GM23338 (cell line): ENCODE data around the gene LSM14A. TPM values are rescaled to one million over a fixed set of nuclear protein-coding genes. Genes with fewer than 3 reads are reported as not detected.

ENCODE experiments used
- ATAC-seq: fragments of 200-7000 bp; cut with Tn5 transposase; 3 replicates; pipeline ENCODE4 v1.9.1; 2020
- DNase-seq: peaks from one replicate; pipeline ENCODE4 v3.0.0-alpha.2; 2015; ENCODE audit warnings: low spot score
- H2AFZ ChIP-seq: fragments of 200-600 bp; sonication (generic); 2 replicates; pipeline ENCODE4 v1.8.0; 2016; ENCODE audit warnings: antibody characterized with exemption, mild to moderate bottlenecking, moderate library complexity
- H3F3A ChIP-seq: fragments of 200-600 bp; sonication (generic); replicated peaks from 2 replicates; pipeline ENCODE4 v1.8.0; 2017; ENCODE audit warnings: antibody characterized with exemption, mixed run types, low read depth
- H3K27ac ChIP-seq: fragments of 200-600 bp; sonication (generic); 2 replicates; pipeline ENCODE4 v1.6.1; 2016; ENCODE audit warnings: low read depth
- H3K27me3 ChIP-seq: fragments of 200-600 bp; sonication (generic); 2 replicates; pipeline ENCODE4 v1.8.0; 2016; ENCODE audit warnings: mild to moderate bottlenecking, mixed run types, moderate library complexity; ENCODE audit not compliant: insufficient read depth
- H3K36me3 ChIP-seq: fragments of 200-600 bp; sonication (generic); 2 replicates; pipeline ENCODE4 v1.8.0; 2016; ENCODE audit warnings: mild to moderate bottlenecking; ENCODE audit not compliant: insufficient read depth
- H3K4me1 ChIP-seq: fragments of 200-600 bp; sonication (generic); 2 replicates; pipeline ENCODE4 v1.8.0; 2016; ENCODE audit warnings: mild to moderate bottlenecking, moderate library complexity; ENCODE audit not compliant: insufficient read depth
- H3K4me2 ChIP-seq: fragments of 200-600 bp; sonication (generic); 2 replicates; pipeline ENCODE4 v1.7.1; 2017; ENCODE audit warnings: mixed run types
- H3K4me3 ChIP-seq: fragments of 200-600 bp; sonication (generic); 2 replicates; pipeline ENCODE4 v1.6.1; 2016; ENCODE audit warnings: mixed run types
- H3K79me2 ChIP-seq: fragments of 200-600 bp; sonication (generic); replicated peaks from 2 replicates; pipeline ENCODE4 v1.8.0; 2017; ENCODE audit warnings: mild to moderate bottlenecking; ENCODE audit not compliant: insufficient read depth
- H3K9me2 ChIP-seq: fragments of 200-600 bp; sonication (generic); 2 replicates; pipeline ENCODE4 v1.8.0; 2017; ENCODE audit not compliant: insufficient read depth
- H4K20me1 ChIP-seq: fragments of 200-600 bp; sonication (generic); replicated peaks from 2 replicates; pipeline ENCODE4 v1.8.0; 2017; ENCODE audit warnings: mild to moderate bottlenecking; ENCODE audit not compliant: insufficient read depth
- H3K27ac Mint-ChIP-seq: 2 replicates; pipeline ENCODE4 v1.8.0; 2020; ENCODE audit warnings: inconsistent platforms, mild to moderate bottlenecking, moderate library complexity, mixed read lengths
- H3K27me3 Mint-ChIP-seq: 3 replicates; pipeline ENCODE4 v1.8.0; 2022; ENCODE audit warnings: low read depth, mild to moderate bottlenecking, moderate library complexity, mixed read lengths, inconsistent platforms; ENCODE audit not compliant: insufficient read depth, poor library complexity
- H3K36me3 Mint-ChIP-seq: 3 replicates; pipeline ENCODE4 v1.8.0; 2021; ENCODE audit warnings: low read depth, mild to moderate bottlenecking, inconsistent platforms, moderate library complexity, mixed read lengths
- H3K4me1 Mint-ChIP-seq: 3 replicates; pipeline ENCODE4 v1.8.0; 2020; ENCODE audit warnings: mild to moderate bottlenecking, inconsistent platforms, mixed read lengths
- H3K4me3 Mint-ChIP-seq: 3 replicates; pipeline ENCODE4 v1.8.0; 2021; ENCODE audit warnings: moderate library complexity, mild to moderate bottlenecking, inconsistent platforms, mixed read lengths
- H3K9me3 Mint-ChIP-seq: 3 replicates; pipeline ENCODE4 v1.8.0; 2020; ENCODE audit warnings: moderate library complexity, mild to moderate bottlenecking, inconsistent platforms, mixed read lengths
- EZH2 ChIP-seq: fragments of 200-600 bp; sonication (generic); IDR thresholded peaks from one replicate; pipeline ENCODE4 v1.8.0; 2017; ENCODE audit warnings: antibody characterized with exemption, mild to moderate bottlenecking, low read depth; ENCODE audit not compliant: unreplicated experiment
- JUNB ChIP-seq: IDR thresholded peaks from one replicate; pipeline ENCODE4 v1.6.1; 2016; ENCODE audit warnings: antibody characterized with exemption; ENCODE audit not compliant: unreplicated experiment
- NANOG ChIP-seq: IDR thresholded peaks from 2 replicates; pipeline ENCODE4 v1.6.1; 2016; ENCODE audit warnings: antibody characterized with exemption, borderline replicate concordance
- POLR2AphosphoS5 ChIP-seq: IDR thresholded peaks from 2 replicates; pipeline ENCODE4 v1.6.1; 2016; ENCODE audit warnings: antibody characterized with exemption, low read depth
- STAT1 ChIP-seq: IDR thresholded peaks from one replicate; pipeline ENCODE4 v1.6.1; 2016; ENCODE audit warnings: antibody characterized with exemption; ENCODE audit not compliant: unreplicated experiment
- ZNF114 ChIP-seq: fragments of 250-450 bp; sonication (Bioruptor Pico); IDR thresholded peaks from 2 replicates; pipeline ENCODE4 v1.5.0; 2020; ENCODE audit warnings: mild to moderate bottlenecking, moderate library complexity
- ZNF331 ChIP-seq: fragments of 250-450 bp; sonication (Bioruptor Pico); IDR thresholded peaks from 2 replicates; pipeline ENCODE4 v1.5.0; 2020; ENCODE audit warnings: low read depth, mild to moderate bottlenecking, moderate library complexity
- polyA plus RNA-seq: library from polyadenylated mRNA; unstranded; fragments of >200 nt; fragmentation: Nextera tagmentation; extraction: Ambion mirVana; gene quantifications from 2 replicates; pipeline ENCODE4 v1.2.1, GENCODE V29; 2016
- total RNA-seq: library from RNA; depleted of rRNA; stranded (reverse); fragments of >200 nt; shearing (Covaris generic); gene quantifications from 2 replicates; pipeline ENCODE4 v1.2.3, GENCODE V29; 2014
- TF ChIP-seq, protein P1 (sequence below), 2 experiments: fragments of 200-600 bp in 1 of 2; sonication (generic) in 1 of 2; conservative IDR thresholded peaks; 2 replicates each; pipeline versions ENCODE4 v1.5.1 to v1.6.1; 2016 to 2017; ENCODE audit warnings: antibody characterized with exemption in 2 of 2, low read depth in 2 of 2, mild to moderate bottlenecking in 2 of 2, moderate library complexity in 1 of 2
- TF ChIP-seq, protein P2 (sequence below): IDR thresholded peaks from one replicate; pipeline ENCODE4 v1.6.1; 2018; ENCODE audit warnings: antibody characterized with exemption; ENCODE audit not compliant: unreplicated experiment
- TF ChIP-seq, protein P3 (sequence below): IDR thresholded peaks from 2 replicates; pipeline ENCODE4 v1.6.1; 2016; ENCODE audit warnings: antibody characterized with exemption

Gene LSM14A
- total and polyA plus RNA-seq, 2 experiments from 2014 or later: 109 to 166 TPM

DNA sequence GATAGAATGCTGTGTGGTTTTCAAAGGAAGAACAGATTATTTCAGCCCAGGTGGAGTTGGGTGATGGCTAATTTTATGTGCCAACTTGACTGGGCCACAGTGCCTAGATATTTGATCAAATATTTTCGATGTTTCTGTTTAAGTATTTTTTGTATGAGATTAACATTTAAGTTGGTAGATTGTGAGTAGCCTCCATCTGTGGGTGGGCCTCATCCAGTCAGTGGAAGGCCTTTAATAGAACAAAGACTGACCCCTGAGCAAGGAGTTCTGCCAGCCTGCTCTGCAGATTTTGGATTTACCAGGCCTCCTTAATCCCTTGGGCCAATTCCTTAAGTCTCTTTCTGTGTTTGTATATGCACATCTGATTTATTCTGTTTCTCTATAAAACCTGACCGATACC, 13.9 kb downstream of the LSM14A start:
- H3K79me2 ChIP-seq: peaks cover 100% of the 10 kb centered on the region
- TF ChIP-seq STAT1 (no peak), EZH2 (no peak), JUNB (no peak), ZNF114 (CRISPR knock-in tag) (no peak), POLR2AphosphoS5 (no peak)
- TF ChIP-seq, protein P1, sequence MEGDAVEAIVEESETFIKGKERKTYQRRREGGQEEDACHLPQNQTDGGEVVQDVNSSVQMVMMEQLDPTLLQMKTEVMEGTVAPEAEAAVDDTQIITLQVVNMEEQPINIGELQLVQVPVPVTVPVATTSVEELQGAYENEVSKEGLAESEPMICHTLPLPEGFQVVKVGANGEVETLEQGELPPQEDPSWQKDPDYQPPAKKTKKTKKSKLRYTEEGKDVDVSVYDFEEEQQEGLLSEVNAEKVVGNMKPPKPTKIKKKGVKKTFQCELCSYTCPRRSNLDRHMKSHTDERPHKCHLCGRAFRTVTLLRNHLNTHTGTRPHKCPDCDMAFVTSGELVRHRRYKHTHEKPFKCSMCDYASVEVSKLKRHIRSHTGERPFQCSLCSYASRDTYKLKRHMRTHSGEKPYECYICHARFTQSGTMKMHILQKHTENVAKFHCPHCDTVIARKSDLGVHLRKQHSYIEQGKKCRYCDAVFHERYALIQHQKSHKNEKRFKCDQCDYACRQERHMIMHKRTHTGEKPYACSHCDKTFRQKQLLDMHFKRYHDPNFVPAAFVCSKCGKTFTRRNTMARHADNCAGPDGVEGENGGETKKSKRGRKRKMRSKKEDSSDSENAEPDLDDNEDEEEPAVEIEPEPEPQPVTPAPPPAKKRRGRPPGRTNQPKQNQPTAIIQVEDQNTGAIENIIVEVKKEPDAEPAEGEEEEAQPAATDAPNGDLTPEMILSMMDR (conservative IDR thresholded peaks at IDR 0.05; ENCODE audit: low read depth in 2 of 2): no peak
- ATAC-seq: no peak
- no peaks in the 10 kb centered on the region for H3K36me3 ChIP-seq
- Mint-ChIP-seq H3K36me3 (no peaks in the 10 kb centered on the region; the same call in 1 of the 3 replicates), H3K4me1 (peaks cover 41% of the 10 kb centered on the region), H3K27ac (no peak overlapping the region; the same call in 1 of the 2 replicates), H3K27me3 (peaks cover 4% of the 10 kb centered on the region), H3K9me3 (no peaks in the 10 kb centered on the region), H3K4me3 (no peak overlapping the region)
- H3F3A ChIP-seq: no peaks in the 10 kb centered on the region
- peaks cover 57% of the 10 kb centered on the region for H4K20me1 ChIP-seq
- DNase-seq: no peak
- H3K4me3 ChIP-seq: no peak overlapping the region
- no peaks in the 10 kb centered on the region for H3K27me3 ChIP-seq
- no peak overlapping the region for H2AFZ ChIP-seq
- H3K4me1 ChIP-seq: peaks cover 41% of the 10 kb centered on the region
- H3K9me2 ChIP-seq: no peaks in the 10 kb centered on the region
- H3K4me2 ChIP-seq: no peak overlapping the region
- H3K27ac ChIP-seq: no peak overlapping the region

DNA sequence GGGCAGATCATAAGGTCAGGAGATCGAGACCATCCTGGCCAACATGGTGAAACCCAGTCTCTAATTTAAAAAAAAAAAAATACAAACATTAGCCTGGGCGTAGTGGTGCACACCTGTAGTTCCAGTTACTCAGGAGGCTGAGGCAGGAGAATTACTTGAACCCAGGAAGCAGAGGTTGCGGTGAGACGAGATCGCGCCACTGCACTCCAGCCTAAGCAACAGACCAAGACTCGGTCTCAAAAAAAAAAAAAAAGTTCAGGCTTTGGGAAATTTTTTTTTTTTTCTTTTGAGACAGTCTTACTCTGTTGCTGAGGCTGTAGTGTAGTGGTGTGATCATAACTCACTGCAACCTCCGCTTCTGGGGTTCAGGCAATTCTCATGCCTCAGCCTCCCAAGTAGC, 14.7 kb downstream of the LSM14A start:
- Histone ChIP-seq H2AFZ (no peak overlapping the region), H3K79me2 (peaks cover 100% of the 10 kb centered on the region), H3K27me3 (no peaks in the 10 kb centered on the region), H3K4me1 (peaks cover 35% of the 10 kb centered on the region), H3K9me2 (no peaks in the 10 kb centered on the region), H4K20me1 (peaks cover 49% of the 10 kb centered on the region), H3K27ac (no peak overlapping the region), H3K4me2 (no peak overlapping the region), H3K36me3 (no peaks in the 10 kb centered on the region), H3K4me3 (no peak overlapping the region), H3F3A (no peaks in the 10 kb centered on the region)
- H3K27ac Mint-ChIP-seq: no peak overlapping the region
- DNase-seq: no peak
- H3K4me1 Mint-ChIP-seq: peaks cover 42% of the 10 kb centered on the region
- H3K9me3 Mint-ChIP-seq: no peaks in the 10 kb centered on the region
- H3K27me3 Mint-ChIP-seq: peaks cover 4% of the 10 kb centered on the region
- TF ChIP-seq EZH2: no peak
- ATAC-seq: no peak
- H3K4me3 Mint-ChIP-seq: no peak overlapping the region
- no peaks in the 10 kb centered on the region; the same call in 2 of the 3 replicates for H3K36me3 Mint-ChIP-seq

DNA sequence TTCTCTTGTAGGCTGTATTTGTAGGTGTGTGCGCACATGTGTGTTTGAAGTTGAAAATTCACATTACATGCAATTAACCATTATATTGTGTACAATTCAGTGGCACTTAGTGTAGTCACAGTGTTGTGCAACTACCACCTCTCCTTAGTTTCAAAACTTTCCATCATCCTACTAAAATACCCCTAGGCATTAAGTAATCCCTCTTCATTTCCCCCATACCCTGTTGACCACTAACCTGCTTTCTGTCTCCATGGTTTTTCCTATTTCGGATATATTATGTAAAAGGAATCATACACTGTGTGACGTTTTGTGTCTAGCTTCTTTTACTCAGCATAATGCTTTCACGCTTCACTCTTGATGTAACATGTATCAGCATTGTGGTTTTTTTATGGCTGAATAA, 16.1 kb downstream of the LSM14A start:
- Histone ChIP-seq H3K4me2 (no peak overlapping the region), H2AFZ (no peak overlapping the region), H3K4me3 (no peak overlapping the region), H3K79me2 (peaks cover 100% of the 10 kb centered on the region), H3K36me3 (no peaks in the 10 kb centered on the region), H3K27ac (no peak overlapping the region), H3K9me2 (no peaks in the 10 kb centered on the region), H3K27me3 (no peaks in the 10 kb centered on the region), H4K20me1 (peaks cover 45% of the 10 kb centered on the region), H3K4me1 (peaks cover 32% of the 10 kb centered on the region), H3F3A (no peaks in the 10 kb centered on the region)
- Mint-ChIP-seq H3K4me3 (no peak overlapping the region), H3K27ac (no peak overlapping the region), H3K9me3 (no peaks in the 10 kb centered on the region), H3K4me1 (peaks cover 37% of the 10 kb centered on the region), H3K36me3 (no peaks in the 10 kb centered on the region), H3K27me3 (peaks cover 2% of the 10 kb centered on the region)
- DNase-seq: no peak
- no peak for ATAC-seq
- TF ChIP-seq, protein P1 (conservative IDR thresholded peaks at IDR 0.05; ENCODE audit: low read depth in 2 of 2): no peak
- TF ChIP-seq, protein P2, sequence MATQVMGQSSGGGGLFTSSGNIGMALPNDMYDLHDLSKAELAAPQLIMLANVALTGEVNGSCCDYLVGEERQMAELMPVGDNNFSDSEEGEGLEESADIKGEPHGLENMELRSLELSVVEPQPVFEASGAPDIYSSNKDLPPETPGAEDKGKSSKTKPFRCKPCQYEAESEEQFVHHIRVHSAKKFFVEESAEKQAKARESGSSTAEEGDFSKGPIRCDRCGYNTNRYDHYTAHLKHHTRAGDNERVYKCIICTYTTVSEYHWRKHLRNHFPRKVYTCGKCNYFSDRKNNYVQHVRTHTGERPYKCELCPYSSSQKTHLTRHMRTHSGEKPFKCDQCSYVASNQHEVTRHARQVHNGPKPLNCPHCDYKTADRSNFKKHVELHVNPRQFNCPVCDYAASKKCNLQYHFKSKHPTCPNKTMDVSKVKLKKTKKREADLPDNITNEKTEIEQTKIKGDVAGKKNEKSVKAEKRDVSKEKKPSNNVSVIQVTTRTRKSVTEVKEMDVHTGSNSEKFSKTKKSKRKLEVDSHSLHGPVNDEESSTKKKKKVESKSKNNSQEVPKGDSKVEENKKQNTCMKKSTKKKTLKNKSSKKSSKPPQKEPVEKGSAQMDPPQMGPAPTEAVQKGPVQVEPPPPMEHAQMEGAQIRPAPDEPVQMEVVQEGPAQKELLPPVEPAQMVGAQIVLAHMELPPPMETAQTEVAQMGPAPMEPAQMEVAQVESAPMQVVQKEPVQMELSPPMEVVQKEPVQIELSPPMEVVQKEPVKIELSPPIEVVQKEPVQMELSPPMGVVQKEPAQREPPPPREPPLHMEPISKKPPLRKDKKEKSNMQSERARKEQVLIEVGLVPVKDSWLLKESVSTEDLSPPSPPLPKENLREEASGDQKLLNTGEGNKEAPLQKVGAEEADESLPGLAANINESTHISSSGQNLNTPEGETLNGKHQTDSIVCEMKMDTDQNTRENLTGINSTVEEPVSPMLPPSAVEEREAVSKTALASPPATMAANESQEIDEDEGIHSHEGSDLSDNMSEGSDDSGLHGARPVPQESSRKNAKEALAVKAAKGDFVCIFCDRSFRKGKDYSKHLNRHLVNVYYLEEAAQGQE: no peak
- TF ChIP-seq, protein P3, sequence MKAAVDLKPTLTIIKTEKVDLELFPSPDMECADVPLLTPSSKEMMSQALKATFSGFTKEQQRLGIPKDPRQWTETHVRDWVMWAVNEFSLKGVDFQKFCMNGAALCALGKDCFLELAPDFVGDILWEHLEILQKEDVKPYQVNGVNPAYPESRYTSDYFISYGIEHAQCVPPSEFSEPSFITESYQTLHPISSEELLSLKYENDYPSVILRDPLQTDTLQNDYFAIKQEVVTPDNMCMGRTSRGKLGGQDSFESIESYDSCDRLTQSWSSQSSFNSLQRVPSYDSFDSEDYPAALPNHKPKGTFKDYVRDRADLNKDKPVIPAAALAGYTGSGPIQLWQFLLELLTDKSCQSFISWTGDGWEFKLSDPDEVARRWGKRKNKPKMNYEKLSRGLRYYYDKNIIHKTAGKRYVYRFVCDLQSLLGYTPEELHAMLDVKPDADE: no peak
- TF ChIP-seq NANOG: no peak
- no peak for TF ChIP-seq ZNF331 (CRISPR knock-in tag)
- TF ChIP-seq ZNF114 (CRISPR knock-in tag): no peak
- no peak for TF ChIP-seq JUNB
- TF ChIP-seq POLR2AphosphoS5: no peak
- no peak for TF ChIP-seq EZH2
